GM11168 (cell line): ENCODE data around the gene PMVK.

Experiments used
- in situ Hi-C: fragments of 300-500 bp; cut with MboI; formaldehyde crosslinking; loops from one replicate; pipeline ENCODE4 v1.12.0; 2022; ENCODE audit warnings: low sequenced_read_pairs; ENCODE audit not compliant: unreplicated experiment

PMVK gene

GRCh38 chr1:154967331-154967950 is 30.9 kb upstream of the PMVK start:
- in situ Hi-C loops: no loop called here

GRCh38 chr1:154966111-154966510 is 29.6 kb upstream of the PMVK start:
- in situ Hi-C loops: no loop called here

- in situ Hi-C loops: no loop called here
Observed at GRCh38 chr1:154964359-154964758, 27.8 kb upstream of the PMVK start.

GRCh38 chr1:154963643-154964042 is 27.1 kb upstream of the PMVK start:
- in situ Hi-C loops: no loop called here

GRCh38 chr1:154962795-154963330 is 26.3 kb upstream of the PMVK start:
- in situ Hi-C loops: no loop called here

- in situ Hi-C loops: no loop called here
Observed at GRCh38 chr1:154962156-154962749, 25.7 kb upstream of the PMVK start.

GRCh38 chr1:154961207-154962155 is 25.0 kb upstream of the PMVK start, which contains the start of gene PYGO2:
Gene PYGO2, minus strand, starts transcription at chr1:154961782. Its CDS starts 206 bp downstream, at chr1:154961576.
- in situ Hi-C loops: no loop called here

- in situ Hi-C loops: no loop called here
Observed at GRCh38 chr1:154960446-154961136, 24.1 kb upstream of the PMVK start.

GRCh38 chr1:154959426-154959780 is 22.9 kb upstream of the PMVK start:
- in situ Hi-C loops: no loop called here

GRCh38 chr1:154958681-154959425 is 22.3 kb upstream of the PMVK start:
- in situ Hi-C loops: no loop called here

GRCh38 chr1:154958036-154958435 is 21.5 kb upstream of the PMVK start:
- in situ Hi-C loops: no loop called here

GRCh38 chr1:154957091-154957657 is 20.7 kb upstream of the PMVK start:
- in situ Hi-C loops: no loop called here

- in situ Hi-C loops: no loop called here
Observed at GRCh38 chr1:154956544-154956941, 20.0 kb upstream of the PMVK start.

- in situ Hi-C loops: no loop called here
Observed at GRCh38 chr1:154955718-154956543, 19.4 kb upstream of the PMVK start, which contains the start of gene PBXIP1. Gene PBXIP1, minus strand, starts transcription at chr1:154956099. Its CDS starts 2,378 bp downstream, at chr1:154953721.

GRCh38 chr1:154955039-154955717 is 18.7 kb upstream of the PMVK start:
- in situ Hi-C loops: no loop called here

GRCh38 chr1:154954541-154954940 is 18.0 kb upstream of the PMVK start:
- in situ Hi-C loops: no loop called here

- in situ Hi-C loops: no loop called here
Observed at GRCh38 chr1:154953611-154954038, 17.1 kb upstream of the PMVK start.

- in situ Hi-C loops: no loop called here
Observed at GRCh38 chr1:154952664-154953063, 16.1 kb upstream of the PMVK start.
